Breast epithelium (tissue), 4 donors: ENCODE data around the gene SORCS3. TPM values are rescaled to one million over a fixed set of nuclear protein-coding genes. Genes with fewer than 3 reads are reported as not detected.

Source experiments
- DNase-seq, 2 donors: peaks; one replicate each; pipeline ENCODE4 v3.0.0-alpha.2; 2019; ENCODE audit warnings: low spot score in 2 of 2
- H3K27ac ChIP-seq, 2 donors: fragments of 200-600 bp; sonication (generic) in 1 of 2; one replicate each; pipeline ENCODE4 v1.5.1; 2016 to 2019; ENCODE audit warnings: mild to moderate bottlenecking in 1 of 2
- H3K27me3 ChIP-seq, 2 donors: fragments of 200-600 bp; sonication (generic) in 1 of 2; one replicate each; pipeline versions ENCODE4 v1.5.1 to v1.6.0; 2017 to 2019; ENCODE audit warnings: control low read depth in 1 of 2, mild to moderate bottlenecking in 1 of 2
- H3K36me3 ChIP-seq: fragments of 200-600 bp; one replicate; pipeline ENCODE4 v1.5.1; 2019
- H3K4me1 ChIP-seq, 2 donors: fragments of 200-600 bp; sonication (generic); one replicate each; pipeline ENCODE4 v1.5.1; 2016 to 2019; ENCODE audit warnings: control low read depth in 1 of 2
- H3K4me3 ChIP-seq, 3 donors: fragments of 200-600 bp; sonication (generic); 1 replicate in 2 of 3; 2 replicates in 1 of 3; pipeline ENCODE4 v1.5.1; 2016 to 2019; ENCODE audit warnings: mild to moderate bottlenecking in 3 of 3, moderate library complexity in 2 of 3
- H3K9me3 ChIP-seq, 2 donors: fragments of 200-600 bp; sonication (generic) in 1 of 2; one replicate each; pipeline ENCODE4 v1.5.1; 2016 to 2019; ENCODE audit warnings: control low read depth in 1 of 2
- CTCF ChIP-seq, 3 donors: fragments of 450-650 bp; IDR thresholded peaks; one replicate each; pipeline ENCODE4 v1.5.1; 2016 to 2017; ENCODE audit warnings: antibody characterized with exemption in 3 of 3, mild to moderate bottlenecking in 3 of 3, moderate library complexity in 3 of 3
- POLR2A ChIP-seq: fragments of 450-650 bp; IDR thresholded peaks from one replicate; pipeline ENCODE4 v1.6.1; 2016; ENCODE audit warnings: antibody characterized with exemption, mild to moderate bottlenecking, moderate library complexity
- POLR2AphosphoS5 ChIP-seq, 3 donors: sonication (generic); formaldehyde crosslinking; IDR thresholded peaks; one replicate each; pipeline ENCODE4 v1.6.1; 2017; ENCODE audit warnings: antibody characterized with exemption in 3 of 3
- intact Hi-C: fragments of 100-400 bp; cut with DNase I; formaldehyde crosslinking; loops from one replicate; pipeline ENCODE4 v1.15.1; 2023; ENCODE audit warnings: low total_unique reads
- total RNA-seq, 3 donors: library from RNA; depleted of rRNA; stranded (reverse); fragments of >200 nt; gene quantifications; one replicate each; pipeline ENCODE4 v1.1.0, GENCODE V29; 2016

Gene SORCS3
- total RNA-seq, 3 donors from 2014 or later = under 0.01 to 0.16 TPM; not detected in 1

- no peak for TF ChIP-seq POLR2A
- TF ChIP-seq POLR2AphosphoS5 (IDR thresholded peaks at IDR 0.05) = no peak
- TF ChIP-seq CTCF (IDR thresholded peaks at IDR 0.05) = no peak
- intact Hi-C loops = no loop called here
- DNase-seq = no peak
- Histone ChIP-seq H3K4me1 (no peaks in the 10 kb centered on the region), H3K27me3 (no peaks in the 10 kb centered on the region), H3K4me3 (no peak overlapping the region), H3K27ac (no peak overlapping the region), H3K9me3 (no peaks in the 10 kb centered on the region), H3K36me3 (no peaks in the 10 kb centered on the region)
These were observed 639.8 kb downstream of the SORCS3 start for GRCh38 chr10:105280895-105281294.

GRCh38 chr10:105284476-105285215, 643.6 kb downstream of the SORCS3 start:
- Histone ChIP-seq H3K9me3 (no peaks in the 10 kb centered on the region), H3K36me3 (no peaks in the 10 kb centered on the region), H3K4me3 (no peak overlapping the region), H3K27ac (no peak overlapping the region), H3K4me1 (no peaks in the 10 kb centered on the region), H3K27me3 (no peaks in the 10 kb centered on the region)
- DNase-seq = no peak
- intact Hi-C loops = no loop called here
- no peak for TF ChIP-seq CTCF (IDR thresholded peaks at IDR 0.05)
- TF ChIP-seq POLR2AphosphoS5 (IDR thresholded peaks at IDR 0.05) = no peak
- TF ChIP-seq POLR2A = no peak

- TF ChIP-seq POLR2A (no peak), POLR2AphosphoS5 (IDR thresholded peaks at IDR 0.05) (no peak), CTCF (IDR thresholded peaks at IDR 0.05) (no peak)
- no peaks in the 10 kb centered on the region for H3K4me1 ChIP-seq
- H3K27me3 ChIP-seq = no peaks in the 10 kb centered on the region
- DNase-seq = no peak
- no peaks in the 10 kb centered on the region for H3K9me3 ChIP-seq
- no peaks in the 10 kb centered on the region for H3K36me3 ChIP-seq
- no peak overlapping the region for H3K4me3 ChIP-seq
- intact Hi-C loops = no loop called here
- no peak overlapping the region for H3K27ac ChIP-seq
These were observed 646.9 kb downstream of the SORCS3 start for GRCh38 chr10:105288026-105288425.

GRCh38 chr10:105288613-105289012, 647.5 kb downstream of the SORCS3 start:
- Histone ChIP-seq H3K4me3 (no peak overlapping the region), H3K27ac (no peak overlapping the region), H3K9me3 (peaks cover 0 to 1% of the 10 kb centered on the region in 2 donors), H3K4me1 (no peaks in the 10 kb centered on the region), H3K27me3 (no peaks in the 10 kb centered on the region), H3K36me3 (no peaks in the 10 kb centered on the region)
- intact Hi-C loops = no loop called here
- no peak for DNase-seq
- TF ChIP-seq POLR2A (no peak), POLR2AphosphoS5 (IDR thresholded peaks at IDR 0.05) (no peak), CTCF (IDR thresholded peaks at IDR 0.05) (no peak)

GRCh38 chr10:105291571-105291970, 650.5 kb downstream of the SORCS3 start:
- no peaks in the 10 kb centered on the region for H3K4me1 ChIP-seq
- no peaks in the 10 kb centered on the region for H3K36me3 ChIP-seq
- no peak for DNase-seq
- no peak overlapping the region for H3K4me3 ChIP-seq
- intact Hi-C loops = loop anchor here (5.0 kb wide), 1 partner anchor 1856 kb away; no protein-coding TSS in a partner anchor
- H3K9me3 ChIP-seq = peaks cover 0 to 5% of the 10 kb centered on the region in 2 donors
- no peaks in the 10 kb centered on the region for H3K27me3 ChIP-seq
- no peak overlapping the region for H3K27ac ChIP-seq
- TF ChIP-seq POLR2AphosphoS5 (IDR thresholded peaks at IDR 0.05) (no peak), POLR2A (no peak), CTCF (IDR thresholded peaks at IDR 0.05) (no peak)
